Measurements from ENCODE around the gene FYB1.

GRCh38 chr5:39192450-39193160 lies 26.8 kb downstream of the FYB1 start:
- no peak for TF ChIP-seq CTCF (IDR thresholded peaks at IDR 0.05)
- no peak for TF ChIP-seq POLR2A (IDR thresholded peaks at IDR 0.05)

All from lower leg skin (tissue), 3 donors.